ENCODE results near the gene CD209. TPM values are rescaled to one million over a fixed set of nuclear protein-coding genes. Genes with fewer than 3 reads are reported as not detected.

CD209 gene
- total and polyA plus RNA-seq, 7 donors: 0.11 to 13.8 (median 2.7) TPM

DNA sequence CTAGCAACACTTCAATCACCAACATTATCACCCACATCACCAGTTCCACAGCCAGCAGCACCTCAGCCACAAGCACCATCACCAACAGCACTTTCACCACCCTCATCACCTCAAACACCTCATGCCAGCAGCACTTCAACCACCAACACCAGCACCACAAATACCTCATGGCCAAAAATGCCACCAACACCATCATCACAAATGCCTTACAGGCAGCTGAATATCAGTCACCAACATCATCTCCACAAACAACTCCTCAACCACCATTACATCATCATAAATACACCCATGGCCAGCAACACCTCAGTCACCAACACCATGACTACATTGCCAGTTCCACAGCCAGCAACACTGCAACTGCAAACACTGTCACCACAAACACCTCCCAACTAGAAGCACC lies 55.8 kb downstream of the CD209 start:
- intact Hi-C loops (cut with DNase I): no loop called here
- ATAC-seq: no peak
- H3K36me3 ChIP-seq (ENCODE audit: insufficient read depth in 1 of 2, low read depth in 1 of 2): no peaks in the 10 kb centered on the region
- no peak for TF ChIP-seq CTCF (IDR thresholded peaks at IDR 0.05)
- H3K4me1 ChIP-seq: no peaks in the 10 kb centered on the region
- no peak overlapping the region for H3K4me3 ChIP-seq
- DNase-seq: no peak
- peaks cover 0 to 11% (median 6%) of the 10 kb centered on the region in 3 donors for H3K27me3 ChIP-seq (ENCODE audit: insufficient read depth in 3 of 3, low read length in 2 of 3)
- no peaks in the 10 kb centered on the region for H3K9me3 ChIP-seq
- H3K27ac ChIP-seq: no peak overlapping the region

- Histone ChIP-seq H3K9me3 (no peaks in the 10 kb centered on the region), H3K4me1 (no peaks in the 10 kb centered on the region), H3K36me3 (ENCODE audit: insufficient read depth in 1 of 2, low read depth in 1 of 2) (no peaks in the 10 kb centered on the region), H3K4me3 (no peak overlapping the region), H3K27me3 (ENCODE audit: insufficient read depth in 3 of 3, low read length in 2 of 3) (peaks cover 0 to 10% (median 5%) of the 10 kb centered on the region in 3 donors), H3K27ac (no peak overlapping the region)
- TF ChIP-seq CTCF (IDR thresholded peaks at IDR 0.05): no peak
- intact Hi-C loops (cut with DNase I): no loop called here
- WGBS, 3 donors: 79 to 87% (median 83%) methylated on average over 8 of the region's 8 CpGs
- no peak for DNase-seq
- no peak for ATAC-seq
Observed at GRCh38 chr19:7690779-7691258, 56.5 kb downstream of the CD209 start.

Other genes starting within 250 kb of the CD209 start
- gene ZNF358, start 231.4 kb downstream of the CD209 start, total RNA-seq: 100 to 1,000 TPM in 1 of 4 donors, 10 to 100 TPM in 3; 80.4 to 109 (median 90.1) TPM
- 100 to 1,000 TPM in 1 of 3 donors, 10 to 100 TPM in 2; 38.1 to 110 (median 88.9) TPM for gene ZNF358, start 231.4 kb downstream of the CD209 start, polyA plus RNA-seq
- gene MCOLN1, start 224.9 kb downstream of the CD209 start, total RNA-seq: 10 to 100 TPM; 15.4 to 23.8 (median 17.0) TPM
- 10 to 100 TPM; 15.9 to 28.6 (median 20.2) TPM for gene MCOLN1, start 224.9 kb downstream of the CD209 start, polyA plus RNA-seq
- gene PNPLA6, start 211.8 kb downstream of the CD209 start, total RNA-seq: 10 to 100 TPM; 53.3 to 72.8 (median 62.7) TPM
- gene PNPLA6, start 211.8 kb downstream of the CD209 start, polyA plus RNA-seq: 10 to 100 TPM; 31.8 to 63.8 (median 34.6) TPM
- under 1 TPM in 2 of 4 donors, not detected in 2; 0.14 to 0.15 TPM for gene CAMSAP3, start 151.7 kb downstream of the CD209 start, total RNA-seq
- gene CAMSAP3, start 151.7 kb downstream of the CD209 start, polyA plus RNA-seq: under 1 TPM in 2 of 3 donors, not detected in 1; 0.03 to 0.04 TPM
- gene XAB2, start 118.0 kb downstream of the CD209 start, total RNA-seq: 10 to 100 TPM; 19.2 to 36.3 (median 26.6) TPM
- 10 to 100 TPM; 23.5 to 29.7 (median 24.1) TPM for gene XAB2, start 118.0 kb downstream of the CD209 start, polyA plus RNA-seq
- 100 to 1,000 TPM in 2 of 4 donors, 10 to 100 TPM in 2; 88.9 to 112 (median 101) TPM for gene PET100, start 117.7 kb downstream of the CD209 start, total RNA-seq
- gene PET100, start 117.7 kb downstream of the CD209 start, polyA plus RNA-seq: 10 to 100 TPM; 49.6 to 93.1 (median 49.7) TPM
- not detected for gene PCP2, start 113.8 kb downstream of the CD209 start, total RNA-seq
- under 1 TPM in 1 of 3 donors, not detected in 2; 0.20 TPM for gene PCP2, start 113.8 kb downstream of the CD209 start, polyA plus RNA-seq
- 1 to 10 TPM; 2.7 to 4.5 (median 3.6) TPM for gene STXBP2, start 110.4 kb downstream of the CD209 start, total RNA-seq
- gene STXBP2, start 110.4 kb downstream of the CD209 start, polyA plus RNA-seq: 1 to 10 TPM in 2 of 3 donors, under 1 TPM in 1; 0.55 to 2.4 (median 1.7) TPM
- gene RETN, start 78.5 kb downstream of the CD209 start, total RNA-seq: under 1 TPM in 2 of 4 donors, not detected in 2; 0.48 to 0.57 TPM
- gene RETN, start 78.5 kb downstream of the CD209 start, polyA plus RNA-seq: 1 to 10 TPM in 2 of 3 donors, under 1 TPM in 1; 0.46 to 4.7 (median 2.1) TPM
- gene MCEMP1, start 70.4 kb downstream of the CD209 start, total RNA-seq: under 1 TPM; 0.18 to 0.54 (median 0.28) TPM
- gene MCEMP1, start 70.4 kb downstream of the CD209 start, polyA plus RNA-seq: under 1 TPM in 2 of 3 donors, not detected in 1; 0.21 to 0.35 TPM
- 100 to 1,000 TPM in 3 of 4 donors, 10 to 100 TPM in 1; 83.4 to 164 (median 104) TPM for gene TRAPPC5, start 66.7 kb downstream of the CD209 start, total RNA-seq
- gene TRAPPC5, start 66.7 kb downstream of the CD209 start, polyA plus RNA-seq: 100 to 1,000 TPM in 1 of 3 donors, 10 to 100 TPM in 2; 40.6 to 125 (median 66.8) TPM
- gene FCER2, start 45.4 kb downstream of the CD209 start, total RNA-seq: under 1 TPM in 2 of 4 donors, not detected in 2; 0.34 to 0.54 TPM
- under 1 TPM in 2 of 3 donors, not detected in 1; 0.06 to 0.10 TPM for gene FCER2, start 45.4 kb downstream of the CD209 start, polyA plus RNA-seq
- under 1 TPM in 3 of 4 donors, not detected in 1; 0.38 to 0.69 (median 0.50) TPM for gene CLEC4G, start 15.4 kb downstream of the CD209 start, total RNA-seq
- under 1 TPM in 2 of 3 donors, not detected in 1; 0.08 to 0.14 TPM for gene CLEC4G, start 15.4 kb downstream of the CD209 start, polyA plus RNA-seq
- not detected for gene CLEC4M, start 15.7 kb upstream of the CD209 start, total RNA-seq
- gene CLEC4M, start 15.7 kb upstream of the CD209 start, polyA plus RNA-seq: not detected
- gene EVI5L, start 82.7 kb upstream of the CD209 start, total RNA-seq: 10 to 100 TPM; 13.9 to 25.9 (median 22.2) TPM
- gene EVI5L, start 82.7 kb upstream of the CD209 start, polyA plus RNA-seq: 10 to 100 TPM in 2 of 3 donors, 1 to 10 TPM in 1; 5.8 to 10.7 (median 10.0) TPM
- gene PRR36, start 126.9 kb upstream of the CD209 start, total RNA-seq: not detected
- gene PRR36, start 126.9 kb upstream of the CD209 start, polyA plus RNA-seq: not detected
- under 1 TPM; 0.07 to 0.26 (median 0.15) TPM for gene LRRC8E, start 141.0 kb upstream of the CD209 start, total RNA-seq
- gene LRRC8E, start 141.0 kb upstream of the CD209 start, polyA plus RNA-seq: under 1 TPM in 2 of 3 donors, not detected in 1; 0.03 to 0.10 TPM
- 10 to 100 TPM; 42.7 to 72.5 (median 55.5) TPM for gene MAP2K7, start 156.3 kb upstream of the CD209 start, total RNA-seq
- 10 to 100 TPM; 35.4 to 43.9 (median 40.0) TPM for gene MAP2K7, start 156.3 kb upstream of the CD209 start, polyA plus RNA-seq
- gene TGFBR3L, start 167.3 kb upstream of the CD209 start, total RNA-seq: 10 to 100 TPM in 1 of 4 donors, 1 to 10 TPM in 3; 4.5 to 13.0 (median 7.5) TPM
- gene TGFBR3L, start 167.3 kb upstream of the CD209 start, polyA plus RNA-seq: 1 to 10 TPM; 1.2 to 1.5 (median 1.3) TPM
- 1 to 10 TPM; 4.6 to 8.7 (median 6.7) TPM for gene SNAPC2, start 172.8 kb upstream of the CD209 start, total RNA-seq
- gene SNAPC2, start 172.8 kb upstream of the CD209 start, polyA plus RNA-seq: 10 to 100 TPM in 2 of 3 donors, 1 to 10 TPM in 1; 8.4 to 16.0 (median 10.2) TPM
- under 1 TPM in 1 of 4 donors, not detected in 3; 0.30 TPM for gene CTXN1, start 178.6 kb upstream of the CD209 start, total RNA-seq
- under 1 TPM in 2 of 3 donors, not detected in 1; 0.04 to 0.25 TPM for gene CTXN1, start 178.6 kb upstream of the CD209 start, polyA plus RNA-seq
- gene TIMM44, start 196.1 kb upstream of the CD209 start, total RNA-seq: 10 to 100 TPM; 67.0 to 95.8 (median 80.0) TPM
- gene TIMM44, start 196.1 kb upstream of the CD209 start, polyA plus RNA-seq: 100 to 1,000 TPM in 2 of 3 donors, 10 to 100 TPM in 1; 95.1 to 173 (median 119) TPM